Ecto neural progenitor cell (in vitro differentiated cells): Measurements from ENCODE around the gene BRF1.
"Not testable (repeated sequence)": the region's sequence is repeated elsewhere in the genome, so short reads cannot be mapped to it uniquely, and the experiment has no call there.

ENCODE experiments used
- DNase-seq: peaks from one replicate; pipeline ENCODE4 v3.0.0-alpha.2; 2018; ENCODE audit warnings: low spot score

The BRF1 gene

DNA sequence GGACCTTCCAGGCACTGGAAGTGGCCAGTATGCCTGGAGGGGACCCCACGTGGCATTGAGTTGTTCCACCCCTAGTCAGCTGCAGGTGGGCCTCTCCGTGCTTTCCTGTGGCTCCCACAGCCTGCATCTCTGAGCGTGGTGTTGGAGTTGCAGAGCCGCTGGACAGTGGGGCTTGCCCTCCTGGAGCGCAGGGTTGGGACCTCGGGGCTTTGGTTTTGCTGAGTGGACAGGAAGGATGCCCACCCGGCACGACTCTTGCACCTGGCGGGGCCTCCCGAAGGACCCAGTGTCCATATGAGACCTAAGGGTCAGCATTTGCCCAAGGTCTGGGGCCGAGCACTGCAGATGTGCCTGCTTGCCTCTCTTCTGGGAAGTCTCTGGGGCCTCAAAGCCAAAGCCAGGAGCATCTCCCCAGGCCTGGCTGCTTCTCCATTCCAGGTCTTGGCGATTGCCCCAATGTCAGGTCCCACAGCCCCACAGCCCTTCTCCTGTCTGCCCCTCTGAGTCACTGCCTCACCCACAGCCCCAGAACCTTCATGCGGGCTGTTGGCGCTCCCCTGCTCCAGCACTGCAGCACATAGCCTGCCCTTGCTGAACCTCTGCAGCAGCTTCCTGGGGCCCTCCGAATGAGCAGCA lies 15.3 kb upstream of the BRF1 start:
- peak; percentile 45 for DNase-seq

DNA sequence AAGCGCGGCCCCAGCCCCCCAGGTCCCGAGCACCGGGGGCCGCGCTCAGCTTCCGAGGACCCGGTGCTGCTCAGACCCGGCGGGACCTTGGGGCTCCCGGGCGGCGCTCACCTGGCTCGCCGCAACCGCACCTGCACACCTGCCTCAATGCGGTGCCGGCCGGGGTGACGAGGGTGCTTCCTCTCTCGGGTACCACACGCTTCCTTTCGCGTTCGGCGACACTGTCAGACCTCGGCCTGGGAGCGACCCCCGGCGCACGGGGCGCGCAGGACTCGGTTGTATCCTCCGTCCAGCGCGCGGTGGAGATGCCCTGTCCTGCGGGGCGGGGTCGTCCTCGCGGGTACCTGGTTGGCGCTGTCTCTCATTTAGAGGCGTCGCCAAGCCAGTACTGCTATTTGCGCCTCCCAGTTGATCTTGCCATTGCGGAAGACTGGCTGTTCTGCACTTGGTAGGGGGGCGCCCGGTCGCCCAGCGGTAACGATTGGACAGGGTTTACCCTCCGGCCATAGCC lies 14.5 kb upstream of the BRF1 start:
- peak; percentile 61 for DNase-seq

DNA sequence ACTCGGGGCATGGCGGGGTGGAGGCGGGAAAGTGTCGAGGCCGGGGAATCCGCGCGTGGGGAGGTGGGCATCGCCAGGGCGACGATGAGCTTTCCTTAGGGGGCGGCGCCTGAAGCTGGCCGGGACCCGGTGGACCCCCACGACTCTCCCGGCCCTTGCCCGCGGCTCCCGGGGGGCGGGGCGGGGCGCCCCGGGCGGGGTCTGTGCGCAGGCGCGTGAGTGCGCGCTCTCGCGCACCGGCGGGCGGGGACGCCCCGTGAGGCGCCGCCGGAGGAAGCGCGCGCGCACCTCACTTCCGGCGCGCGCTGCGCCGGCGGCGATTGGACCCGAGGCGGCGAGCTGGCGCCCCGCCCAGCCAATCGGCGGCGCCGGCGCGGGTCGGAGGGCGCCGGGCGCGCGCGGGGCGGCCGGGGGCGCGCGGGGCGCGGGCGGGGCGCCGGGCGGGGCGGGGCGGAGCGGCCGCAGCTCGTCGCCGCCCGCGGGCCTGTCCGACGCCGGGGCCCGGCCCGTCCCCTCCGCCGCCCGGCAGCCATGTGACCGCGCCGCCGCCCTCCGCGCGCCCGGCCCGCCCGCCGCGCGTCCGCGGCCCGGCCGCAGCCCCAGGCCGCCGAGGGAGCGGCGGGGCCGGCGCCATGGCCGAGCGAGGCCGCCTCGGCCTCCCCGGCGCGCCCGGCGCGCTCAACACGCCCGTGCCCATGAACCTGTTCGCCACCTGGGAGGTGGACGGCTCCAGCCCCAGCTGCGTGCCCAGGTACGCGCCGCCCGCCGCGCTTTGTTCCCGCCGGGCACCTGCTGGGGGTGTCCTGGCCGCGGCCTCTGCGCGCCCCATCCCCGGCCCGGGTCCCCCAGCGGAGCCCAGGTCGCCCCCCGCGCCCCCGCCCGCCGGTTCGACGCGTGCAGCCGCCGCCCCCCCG lies 13.7 kb upstream of the BRF1 start, which contains the start of gene PACS2:
PACS2 (plus strand) TSS at position 462 of the 914 bp plus-strand sequence; CDS start at position 633, 171 bp downstream.
- DNase-seq: peak; percentile 80

DNA sequence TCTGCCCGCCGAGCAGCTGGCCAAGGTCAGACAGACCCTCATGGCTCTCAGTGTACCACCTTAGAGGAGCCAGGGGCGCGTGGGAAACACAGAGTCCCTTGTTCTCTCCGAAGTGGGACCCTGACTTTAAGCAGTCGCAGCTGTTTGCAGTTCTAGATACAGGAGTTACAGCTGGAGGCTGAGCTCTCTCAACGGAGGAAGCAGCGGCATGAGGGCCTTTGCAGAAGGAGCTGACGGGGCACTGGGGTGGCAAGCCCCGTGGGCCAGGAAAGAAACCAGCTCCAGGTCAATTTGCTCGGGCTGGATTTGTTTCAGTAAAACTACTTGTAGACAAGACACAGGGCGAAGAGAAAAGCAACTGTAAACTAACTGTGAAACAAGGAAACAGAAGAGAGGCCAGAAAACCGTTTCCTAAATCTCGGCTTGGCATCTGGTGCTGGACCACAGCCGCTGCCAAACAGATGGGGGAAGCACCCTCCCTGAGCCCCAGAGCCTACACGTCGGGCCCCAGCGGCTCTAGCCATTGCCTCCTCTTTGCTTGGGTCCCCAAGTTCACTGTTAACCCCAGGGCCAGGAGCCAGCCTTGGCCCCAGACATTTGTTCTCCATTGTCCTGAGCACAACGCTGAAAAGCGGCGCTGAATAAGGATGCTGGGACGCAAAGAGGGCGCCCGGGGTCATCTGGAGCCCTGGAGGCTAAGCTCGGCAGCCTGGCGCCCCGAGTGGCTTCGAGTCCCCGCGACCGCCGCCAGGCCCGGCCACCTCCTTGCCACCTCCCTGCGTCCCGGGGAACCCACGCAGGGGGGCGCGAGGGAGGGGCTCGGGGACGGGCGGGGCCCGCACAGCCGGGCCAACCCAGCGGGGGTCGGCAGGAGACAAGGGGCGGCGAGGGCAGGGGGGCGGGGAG lies 12.8 kb upstream of the BRF1 start:
- DNase-seq: peak; percentile 74

DNA sequence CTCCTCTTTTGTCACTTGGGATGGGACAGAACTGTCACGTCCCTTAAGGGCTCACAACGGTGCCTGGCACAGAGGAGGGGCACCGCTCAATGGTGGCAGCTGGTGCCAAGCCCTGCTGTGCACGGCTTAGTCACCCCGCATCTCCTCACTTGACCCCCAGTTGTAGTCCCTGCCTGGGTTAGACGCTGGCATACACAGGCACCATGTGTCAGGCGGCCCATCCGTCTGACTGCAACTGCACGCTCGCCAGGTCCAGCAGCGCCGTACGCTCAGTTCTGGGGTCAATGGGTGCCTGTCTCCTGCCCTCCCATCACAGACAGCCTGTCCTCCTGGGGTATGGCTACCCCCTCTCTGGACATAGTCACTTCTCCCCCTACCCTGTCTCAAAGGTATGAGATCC lies 12.2 kb upstream of the BRF1 start:
- peak; percentile 41 for DNase-seq

DNA sequence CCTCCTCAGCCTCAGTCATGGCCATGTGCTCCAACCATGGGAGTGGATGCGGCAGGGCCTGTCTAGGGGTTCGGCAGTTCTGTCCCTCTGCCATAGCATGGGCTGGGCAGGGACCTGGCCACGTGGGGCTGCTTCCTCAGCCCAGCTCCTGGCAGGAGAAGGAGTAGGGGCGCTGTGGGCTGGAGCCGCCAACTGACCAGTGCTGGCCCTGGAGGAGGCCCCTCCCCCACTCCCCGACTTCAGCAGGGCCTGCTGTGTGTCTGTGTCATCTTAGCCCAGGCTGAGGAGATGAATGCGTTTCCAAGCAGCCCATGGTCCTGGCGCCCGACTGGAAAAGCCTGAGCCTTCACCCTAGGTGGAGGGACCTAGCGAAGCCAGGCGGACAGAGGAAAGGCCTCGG lies 11.0 kb upstream of the BRF1 start:
- peak; percentile 62 for DNase-seq

DNA sequence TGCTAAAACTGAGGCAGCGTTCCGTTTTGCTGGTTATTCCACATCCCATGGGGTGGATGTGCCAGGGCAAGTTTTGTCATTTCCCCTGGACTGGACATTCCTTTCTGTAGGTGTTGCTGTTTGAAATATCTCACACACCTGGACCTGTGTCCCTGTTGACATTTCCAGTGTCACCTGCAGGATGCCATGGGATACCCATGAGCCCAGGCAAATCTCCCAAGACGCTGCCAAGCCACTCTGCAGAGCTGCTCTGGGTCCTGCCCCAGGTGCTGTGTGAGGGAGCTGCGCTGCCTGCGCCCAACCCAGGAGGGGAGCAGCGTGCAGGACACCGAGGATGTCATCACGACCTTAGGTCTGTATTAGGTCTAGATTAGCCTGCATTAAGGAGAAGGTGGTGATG lies 8.6 kb upstream of the BRF1 start:
- no peak for DNase-seq

DNA sequence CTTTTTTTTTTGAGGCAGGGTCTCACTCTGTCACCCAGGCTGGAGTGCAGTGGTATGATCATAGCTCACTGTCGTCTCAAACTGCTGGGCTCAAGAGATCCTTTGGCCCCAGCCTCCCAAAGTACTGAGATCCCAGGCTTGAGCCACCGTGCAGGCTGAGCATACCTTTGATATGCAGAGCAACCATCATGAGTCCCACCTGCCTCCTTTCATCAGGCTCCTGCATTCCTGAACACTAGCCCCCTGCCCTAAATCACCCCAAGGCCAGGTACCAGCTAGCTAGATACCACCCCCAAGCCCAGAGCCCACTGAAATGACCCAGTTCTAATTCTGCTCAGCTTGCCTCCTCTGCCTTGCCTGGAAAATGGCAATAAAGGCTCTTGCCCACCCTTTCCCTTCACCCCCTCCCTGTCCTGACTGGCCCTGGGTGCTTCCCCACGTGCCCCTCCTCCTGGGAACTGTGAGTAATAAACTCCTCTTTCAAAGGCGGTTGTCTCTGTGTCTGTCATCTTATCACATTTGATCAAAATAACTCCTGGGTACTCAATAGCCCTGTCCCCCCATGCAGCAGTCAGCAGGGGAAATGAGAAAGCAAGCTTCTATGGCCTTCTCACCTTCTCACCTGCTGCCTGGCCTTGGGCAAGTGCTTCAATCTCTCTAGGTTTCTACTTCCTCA lies 6.4 kb upstream of the BRF1 start:
- no peak for DNase-seq

DNA sequence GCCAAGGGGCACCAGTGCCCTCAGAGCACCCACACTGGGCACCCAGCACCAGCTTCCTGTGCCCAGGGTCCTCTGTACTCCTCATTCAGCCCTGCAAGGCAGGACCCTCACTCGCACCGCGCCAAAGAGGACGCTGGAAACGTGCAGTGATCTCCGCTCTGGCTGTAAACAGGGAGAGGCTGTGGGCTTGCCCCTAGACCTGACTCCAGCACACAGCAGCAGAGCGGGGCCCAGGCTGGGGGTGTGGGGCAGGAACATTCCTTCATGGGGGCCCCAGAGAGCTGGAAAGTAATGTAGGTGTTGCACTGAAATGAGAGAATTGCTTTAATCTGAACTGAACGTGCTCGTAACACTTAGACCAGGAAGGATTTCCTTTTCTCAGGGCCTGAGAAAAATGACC lies 5.0 kb upstream of the BRF1 start:
- peak; percentile 43 for DNase-seq

DNA sequence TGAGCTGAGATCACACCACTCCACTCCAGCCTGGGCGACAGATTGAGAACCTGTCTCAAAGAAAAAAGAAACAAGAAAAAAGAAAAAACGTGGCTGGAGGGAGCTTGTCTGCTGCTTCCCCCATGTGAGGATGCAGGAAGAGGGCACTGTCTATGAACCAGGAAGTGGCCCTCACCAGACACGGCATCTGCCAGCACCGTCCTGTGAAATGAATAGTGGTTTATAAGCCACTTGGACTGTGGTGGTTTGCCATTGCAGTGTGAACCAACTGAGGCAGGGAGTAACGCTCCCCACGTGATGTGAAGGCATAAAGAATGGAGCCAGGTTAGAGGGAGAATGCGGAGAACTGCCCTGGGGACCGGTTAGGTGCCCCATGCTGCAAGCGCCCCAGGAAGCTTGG lies 4.5 kb upstream of the BRF1 start:
- DNase-seq: no peak

DNA sequence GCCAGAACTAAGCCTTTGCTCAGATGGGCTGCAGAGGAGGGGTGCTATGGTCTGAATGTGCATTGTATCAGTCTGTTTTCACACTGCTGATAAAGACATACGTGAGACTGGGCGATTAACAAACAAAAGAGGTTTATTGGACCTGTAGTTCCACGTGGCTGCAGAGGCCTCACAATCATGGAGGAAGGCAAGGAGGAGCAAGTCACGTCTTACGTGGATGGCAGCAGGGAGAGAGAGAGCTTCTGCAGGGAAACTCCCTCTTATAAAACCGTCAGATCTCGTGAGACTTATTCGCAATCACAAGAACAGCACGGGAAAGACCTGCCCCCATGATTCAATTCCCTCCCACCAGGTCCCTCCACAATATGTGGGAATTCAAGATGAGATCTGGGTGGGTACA lies 3.8 kb upstream of the BRF1 start:
- no peak for DNase-seq

DNA sequence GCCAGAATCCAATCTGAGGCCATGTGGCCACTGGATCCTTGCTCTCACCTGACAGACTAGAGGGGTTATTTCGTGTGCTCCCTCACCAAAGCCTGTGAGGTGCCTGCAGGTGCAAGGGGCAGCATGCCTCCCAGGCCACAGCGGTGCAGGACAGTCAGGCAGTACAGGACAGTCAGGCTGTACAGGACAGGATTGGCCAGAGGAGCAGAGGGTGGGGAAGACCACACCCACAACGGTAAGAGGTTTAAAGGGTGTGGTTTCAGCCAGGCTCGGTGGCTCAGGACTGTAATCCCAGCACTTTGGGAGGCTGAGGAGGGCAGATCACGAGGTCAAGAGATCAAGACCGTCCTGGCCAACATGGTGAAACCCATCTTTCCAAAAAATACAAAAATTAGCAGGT lies 3.1 kb upstream of the BRF1 start:
- peak; percentile 49 for DNase-seq

DNA sequence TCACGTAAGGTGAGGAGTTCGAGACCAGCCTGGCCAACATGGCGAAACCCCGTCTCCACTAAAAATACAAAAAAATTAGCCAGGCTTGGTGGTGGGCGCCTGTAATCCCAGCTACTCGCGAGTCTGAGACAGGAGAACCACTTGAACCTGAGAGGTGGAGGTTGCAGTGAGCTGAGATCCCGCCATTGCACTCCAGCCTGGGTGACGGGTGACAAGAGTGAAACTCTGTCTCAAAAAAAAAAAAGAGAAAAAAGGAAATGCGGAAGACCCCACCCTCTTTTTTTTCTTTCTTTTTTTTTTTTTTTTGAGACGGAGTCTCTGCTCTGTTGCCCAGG lies 1.1 kb upstream of the BRF1 start:
- DNase-seq: not testable (repeated sequence)

DNA sequence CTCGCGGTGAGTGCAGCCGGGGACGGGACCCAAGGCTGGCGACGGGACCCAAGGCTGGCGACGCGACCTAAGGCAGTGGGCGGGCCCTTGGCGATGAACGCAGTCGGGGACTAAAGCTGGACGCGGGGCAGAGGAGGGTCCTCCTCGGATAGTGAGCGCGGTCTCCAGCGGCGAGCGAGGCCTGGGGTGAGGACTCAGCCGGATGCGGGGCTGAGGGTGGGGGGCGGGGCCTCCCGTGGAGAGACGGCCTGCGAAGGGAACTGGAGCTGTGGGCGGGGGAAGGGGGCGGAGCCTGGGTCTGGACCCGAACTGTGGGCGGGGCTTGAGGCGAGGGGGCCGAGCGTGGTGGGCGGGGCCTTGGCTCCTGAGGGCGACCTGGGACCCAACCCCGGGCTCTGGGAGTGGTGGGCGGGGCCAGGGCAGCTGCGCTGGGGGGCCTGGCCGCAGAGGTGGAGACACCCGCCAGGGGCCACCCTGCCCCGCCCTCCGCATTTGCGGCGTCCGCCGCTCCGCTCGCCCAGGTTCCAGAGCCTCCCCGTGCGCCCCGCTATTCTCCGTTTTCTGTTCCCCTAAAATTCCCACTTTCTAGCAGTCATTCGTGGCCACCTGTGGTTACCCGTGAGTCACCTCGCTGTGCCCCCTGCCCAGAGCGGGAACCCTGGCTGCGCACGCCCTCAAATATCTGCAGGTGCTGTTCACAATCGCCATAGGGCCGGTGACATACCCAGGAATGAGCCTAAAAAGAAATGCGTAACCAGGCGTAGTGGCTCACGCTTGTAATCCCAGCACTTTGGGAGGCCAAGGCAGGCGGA lies 508 bp upstream of the BRF1 start:
- DNase-seq: peak; percentile 99

DNA sequence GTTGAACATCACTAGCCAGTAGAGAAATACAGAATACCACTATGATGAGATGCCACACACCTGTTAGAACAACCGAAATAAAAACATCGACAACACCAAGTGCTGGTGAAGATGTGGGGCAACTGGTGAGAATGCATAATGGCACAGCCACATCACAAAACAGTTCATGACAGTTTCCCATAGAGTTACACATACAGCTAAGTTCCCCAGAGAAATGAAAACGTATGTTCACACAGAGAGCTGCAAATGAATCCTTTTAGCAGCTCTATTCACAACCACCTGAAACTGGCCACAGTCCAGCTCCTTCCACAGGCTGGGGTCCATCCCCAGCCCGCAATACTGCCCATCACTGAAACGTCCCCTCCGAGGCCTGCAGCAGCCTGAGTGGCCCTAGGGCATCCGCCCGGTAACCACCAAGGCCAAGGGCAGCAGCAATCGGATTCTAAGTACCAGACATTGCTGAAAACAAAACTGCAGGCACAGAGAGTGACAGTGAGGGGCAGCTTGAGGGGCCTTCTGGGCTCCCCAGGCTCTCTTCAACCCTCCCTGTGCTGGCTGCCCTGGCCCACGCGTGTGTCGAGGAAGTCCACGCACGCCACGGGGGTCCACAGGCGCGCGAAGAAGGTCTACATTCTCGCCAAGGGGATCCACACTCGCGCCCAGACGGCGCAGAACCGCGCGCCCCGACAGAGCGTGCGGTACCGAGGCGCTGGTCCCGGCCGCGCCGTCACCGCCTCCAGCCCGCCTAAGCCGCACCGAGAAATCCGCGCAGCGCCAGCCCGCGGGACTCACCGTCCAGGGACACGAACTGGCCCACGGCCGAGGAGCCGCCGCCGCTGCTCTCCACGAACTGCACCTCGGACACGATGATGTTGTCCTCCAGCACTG lies 903 bp downstream of the BRF1 start:
- DNase-seq: no peak

DNA sequence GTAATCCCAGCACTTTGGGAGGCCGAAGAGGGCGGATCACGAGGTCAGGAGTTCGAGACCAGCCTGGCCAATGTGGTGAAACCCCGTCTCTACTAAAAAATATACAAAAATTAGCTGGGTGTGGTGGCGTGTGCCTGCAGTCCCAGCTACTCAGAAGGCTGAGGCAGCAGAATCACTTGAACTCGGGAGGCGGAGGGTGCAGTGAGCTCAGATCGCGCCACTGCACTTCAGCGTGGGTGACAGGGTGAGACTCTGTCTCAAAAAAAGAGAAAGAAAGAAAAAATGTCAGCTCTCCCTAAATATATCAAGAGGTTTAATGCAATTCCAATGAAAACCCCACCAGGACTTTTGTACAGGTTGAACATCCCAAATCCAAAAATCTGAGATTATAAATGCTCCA lies 3.5 kb downstream of the BRF1 start:
- not testable (repeated sequence) for DNase-seq

DNA sequence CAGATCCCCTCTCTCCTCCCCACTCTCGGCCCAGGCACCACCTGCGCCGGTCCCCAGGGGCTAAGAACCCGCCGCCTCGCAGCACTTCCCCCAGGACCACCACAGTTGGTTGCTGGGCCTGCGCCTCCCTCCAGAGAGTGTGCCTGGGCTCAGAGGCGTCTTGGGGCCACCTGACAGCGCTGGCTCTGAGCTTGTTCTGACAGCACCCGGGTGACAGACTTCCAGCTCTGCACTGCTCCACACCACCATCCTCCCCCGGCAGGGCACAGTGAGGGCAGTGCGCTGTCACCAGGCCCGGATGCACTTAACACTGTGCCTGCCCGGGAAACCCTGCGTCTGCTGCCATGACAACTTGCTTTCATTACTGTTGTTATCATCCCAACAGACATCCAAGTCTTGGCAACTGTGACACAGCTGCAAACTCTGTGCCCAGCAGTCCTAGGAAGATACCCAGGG lies 6.6 kb downstream of the BRF1 start:
- DNase-seq: no peak

DNA sequence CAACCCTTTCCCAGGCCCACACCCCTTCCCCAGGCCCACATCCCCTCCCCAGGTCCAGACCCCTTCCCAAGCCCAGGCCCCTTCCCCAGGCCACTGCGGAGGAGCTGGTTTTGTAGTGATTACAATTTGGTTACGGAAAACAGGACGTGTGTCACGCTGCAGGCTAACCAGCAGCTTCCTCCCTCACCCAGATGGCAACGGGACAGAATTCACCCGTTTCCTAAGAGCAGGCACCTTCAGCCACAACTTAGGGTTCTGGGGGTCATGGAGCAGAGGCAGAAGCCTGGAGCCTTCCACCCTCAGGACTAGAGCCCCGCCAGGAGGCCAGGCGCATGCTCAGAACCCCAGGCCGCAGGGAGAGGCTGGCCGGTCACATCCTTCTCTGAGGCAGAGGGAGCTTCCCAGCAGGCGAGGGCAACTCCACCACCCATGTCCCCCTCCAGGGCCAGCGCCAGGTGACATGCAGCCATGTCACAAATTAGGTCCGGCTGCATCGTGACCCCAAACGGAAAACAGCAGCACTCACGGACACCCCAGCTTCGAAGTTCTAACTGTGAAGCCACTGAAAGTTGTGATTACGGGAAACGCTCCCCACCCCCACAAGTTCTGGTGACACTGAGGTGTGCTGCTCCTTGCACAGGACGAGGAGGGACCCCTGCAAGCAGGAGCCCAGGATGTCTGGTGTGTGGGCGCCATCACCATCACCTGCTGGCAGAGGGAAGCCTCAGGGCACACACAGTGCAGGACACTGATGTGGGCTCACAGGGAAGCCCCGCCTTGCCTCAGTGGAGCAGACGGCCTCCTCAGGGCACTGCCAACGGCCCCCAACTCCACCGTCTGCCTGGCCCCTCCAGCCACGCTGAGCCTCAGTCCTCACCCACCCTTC lies 7.7 kb downstream of the BRF1 start:
- no peak for DNase-seq
